Mesenchymal stem cell (in vitro differentiated cells and primary cell): ENCODE results near the gene KLHL17.
A peak's percentile ranks its signal among the peaks of the same experiment; 100 is the strongest.

ENCODE experiments used
- DNase-seq: peaks from one replicate; pipeline ENCODE4 v3.0.0-alpha.2; 2013
- H2AFZ ChIP-seq: one replicate; pipeline ENCODE4 v1.6.1; 2013; ENCODE audit warnings: low read depth, mild to moderate bottlenecking, control low read depth, inconsistent platforms, low read length, moderate library complexity
- H2AK5ac ChIP-seq: 2 replicates; pipeline ENCODE4 v1.6.1; 2013; ENCODE audit warnings: low read length, moderate library complexity, mild to moderate bottlenecking, inconsistent platforms; ENCODE audit not compliant: severe bottlenecking
- H2BK120ac ChIP-seq: one replicate; pipeline ENCODE4 v1.6.1; 2013; ENCODE audit warnings: low read depth, mild to moderate bottlenecking, inconsistent platforms, low read length, moderate library complexity
- H2BK12ac ChIP-seq, 2 experiments: one replicate each; pipeline ENCODE4 v1.6.1; 2013; ENCODE audit warnings: inconsistent platforms in 2 of 2, low read length in 2 of 2, mild to moderate bottlenecking in 2 of 2, moderate library complexity in 2 of 2, control low read depth in 1 of 2
- H2BK15ac ChIP-seq: one replicate; pipeline ENCODE4 v1.6.1; 2013; ENCODE audit warnings: mild to moderate bottlenecking, low read depth, inconsistent platforms; ENCODE audit not compliant: poor library complexity, severe bottlenecking
- H2BK5ac ChIP-seq: 2 replicates; pipeline ENCODE4 v1.6.1; 2013; ENCODE audit warnings: low read depth, mild to moderate bottlenecking, low read length, control low read depth, inconsistent platforms; ENCODE audit not compliant: poor library complexity, severe bottlenecking
- H3K14ac ChIP-seq, 2 experiments: one replicate each; pipeline ENCODE4 v1.6.1; 2013; ENCODE audit warnings: inconsistent platforms in 2 of 2, low read length in 2 of 2, control low read depth in 1 of 2, mild to moderate bottlenecking in 1 of 2, moderate library complexity in 1 of 2
- H3K18ac ChIP-seq, 2 experiments: one replicate each; pipeline ENCODE4 v1.6.1; 2013; ENCODE audit warnings: inconsistent platforms in 2 of 2, low read length in 2 of 2, control low read depth in 1 of 2, low read depth in 1 of 2, mild to moderate bottlenecking in 1 of 2
- H3K23ac ChIP-seq, 2 experiments: one replicate each; pipeline ENCODE4 v1.6.1; 2013; ENCODE audit warnings: inconsistent platforms in 2 of 2, low read length in 2 of 2, mild to moderate bottlenecking in 2 of 2, moderate library complexity in 2 of 2, control low read depth in 1 of 2
- H3K27ac ChIP-seq: 2 replicates; pipeline ENCODE4 v1.5.1; 2013; ENCODE audit warnings: mild to moderate bottlenecking, moderate library complexity, low read length, control low read depth, inconsistent platforms; ENCODE audit not compliant: poor library complexity, severe bottlenecking
- H3K27me3 ChIP-seq, 2 experiments: 2 replicates each; pipeline versions ENCODE4 v1.6.1 to v1.7.0; 2013; ENCODE audit warnings: low read length in 2 of 2, mild to moderate bottlenecking in 2 of 2, moderate library complexity in 2 of 2, control low read depth in 1 of 2, inconsistent platforms in 1 of 2; ENCODE audit not compliant: control insufficient read depth in 1 of 2, insufficient read depth in 1 of 2
- H3K36me3 ChIP-seq, 2 experiments: 2 replicates each; pipeline versions ENCODE4 v1.6.1 to v1.7.0; 2013; ENCODE audit warnings: low read length in 2 of 2, control low read depth in 1 of 2, inconsistent platforms in 1 of 2, low read depth in 1 of 2, mild to moderate bottlenecking in 1 of 2; ENCODE audit not compliant: insufficient read depth in 2 of 2, control insufficient read depth in 1 of 2
- H3K4ac ChIP-seq, 2 experiments: one replicate each; pipeline ENCODE4 v1.6.1; 2013; ENCODE audit warnings: inconsistent platforms in 2 of 2, low read length in 2 of 2, mild to moderate bottlenecking in 2 of 2, moderate library complexity in 2 of 2, control low read depth in 1 of 2, low read depth in 1 of 2
- H3K4me1 ChIP-seq: 2 replicates; pipeline ENCODE4 v1.6.1; 2013; ENCODE audit warnings: low read depth, low read length, control low read depth; ENCODE audit not compliant: control insufficient read depth, insufficient read depth
- H3K4me2 ChIP-seq: 2 replicates; pipeline ENCODE4 v1.6.1; 2013; ENCODE audit warnings: low read length, mild to moderate bottlenecking, inconsistent platforms; ENCODE audit not compliant: poor library complexity, severe bottlenecking
- H3K4me3 ChIP-seq, 2 experiments: 2 replicates each; pipeline versions ENCODE4 v1.5.1 to v1.7.0; 2013; ENCODE audit warnings: low read length in 2 of 2, mild to moderate bottlenecking in 2 of 2, control low read depth in 1 of 2, low read depth in 1 of 2; ENCODE audit not compliant: insufficient read depth in 1 of 2
- H3K79me1 ChIP-seq: replicated peaks from 2 replicates; pipeline ENCODE4 v1.6.1; 2013; ENCODE audit warnings: mild to moderate bottlenecking, control low read depth, low read length, inconsistent platforms; ENCODE audit not compliant: poor library complexity, severe bottlenecking
- H3K9ac ChIP-seq: 2 replicates; pipeline ENCODE4 v1.7.0; 2013; ENCODE audit warnings: mild to moderate bottlenecking, low read length, moderate library complexity
- H3K9me3 ChIP-seq: 2 replicates; pipeline ENCODE4 v1.7.0; 2013; ENCODE audit warnings: mild to moderate bottlenecking, low read length; ENCODE audit not compliant: control insufficient read depth
- H4K8ac ChIP-seq: one replicate; pipeline ENCODE4 v1.6.1; 2013; ENCODE audit warnings: inconsistent platforms, mild to moderate bottlenecking, low read length, moderate library complexity
- H4K91ac ChIP-seq: one replicate; pipeline ENCODE4 v1.6.1; 2013; ENCODE audit warnings: mild to moderate bottlenecking, low read length, inconsistent platforms
- WGBS: methylation state at CpG from one replicate; pipeline ENCODE4 v1.1.7; 2013; ENCODE audit warnings: mixed read lengths; 5-methylcytosine and 5-hydroxymethylcytosine counted together

The KLHL17 gene

DNA sequence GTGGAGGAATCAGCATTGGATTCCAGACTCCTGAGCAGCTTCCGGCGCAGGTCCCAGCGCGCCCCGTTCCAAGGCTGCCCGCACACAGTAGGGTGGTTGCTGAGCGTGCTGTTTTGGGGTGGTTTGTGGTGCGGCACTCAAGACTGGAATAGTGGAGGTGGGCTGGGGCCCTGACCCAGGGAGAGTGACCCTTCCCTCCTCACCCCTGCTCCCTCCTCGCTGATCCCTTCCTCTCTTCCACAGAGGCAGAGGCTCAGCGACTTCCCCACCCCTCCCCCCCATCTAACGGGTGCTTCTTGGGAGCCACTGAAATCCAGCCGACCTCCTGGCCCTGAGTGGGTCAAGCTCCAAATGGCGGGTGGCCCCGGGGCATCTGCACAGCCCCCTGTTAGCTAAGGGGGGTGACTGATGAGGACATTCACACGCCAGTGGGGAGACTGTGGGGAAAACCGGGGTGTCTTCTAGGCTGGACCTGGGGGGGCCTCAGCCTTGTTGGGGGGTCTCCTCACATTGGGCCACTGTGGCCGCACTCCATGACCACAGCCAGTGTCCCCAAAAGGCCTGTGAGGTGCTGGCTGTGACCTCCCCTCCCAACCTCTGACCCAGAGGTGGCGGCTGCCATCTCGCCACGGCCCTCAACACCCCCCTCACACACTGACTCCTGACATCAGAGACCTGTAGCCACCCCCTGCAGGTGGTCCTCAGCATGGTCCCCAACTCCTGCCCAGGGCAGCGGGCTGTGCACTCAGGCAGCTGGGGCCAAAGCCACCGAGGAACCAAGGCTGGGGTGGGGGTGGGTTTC is 43.4 kb downstream of the KLHL17 start:
- Histone ChIP-seq H3K79me1 (peaks cover 4% of the 10 kb centered on the region), H2BK120ac (no peak overlapping the region), H3K4me2 (no peak overlapping the region), H3K4me3 (no peak overlapping the region), H3K9me3 (no peaks in the 10 kb centered on the region), H4K8ac (no peak overlapping the region), H3K9ac (no peak overlapping the region), H3K18ac (peak overlapping the region in 1 of 2 experiments; percentile 10), H3K27me3 (peaks cover 0 to 76% of the 10 kb centered on the region in 2 experiments), H3K4ac (no peak overlapping the region), H3K23ac (no peak overlapping the region), H3K27ac (no peak overlapping the region), H3K14ac (no peak overlapping the region), H2BK15ac (no peak overlapping the region), H3K4me1 (peaks cover 52% of the 10 kb centered on the region), H2AFZ (no peak overlapping the region), H4K91ac (no peak overlapping the region), H2BK5ac (no peak overlapping the region), H2BK12ac (no peak overlapping the region), H3K36me3 (peaks cover 0 to 11% of the 10 kb centered on the region in 2 experiments), H2AK5ac (no peak overlapping the region)
- 87% methylated on average over 8 of the region's 22 CpGs for WGBS
- no peak for DNase-seq

DNA sequence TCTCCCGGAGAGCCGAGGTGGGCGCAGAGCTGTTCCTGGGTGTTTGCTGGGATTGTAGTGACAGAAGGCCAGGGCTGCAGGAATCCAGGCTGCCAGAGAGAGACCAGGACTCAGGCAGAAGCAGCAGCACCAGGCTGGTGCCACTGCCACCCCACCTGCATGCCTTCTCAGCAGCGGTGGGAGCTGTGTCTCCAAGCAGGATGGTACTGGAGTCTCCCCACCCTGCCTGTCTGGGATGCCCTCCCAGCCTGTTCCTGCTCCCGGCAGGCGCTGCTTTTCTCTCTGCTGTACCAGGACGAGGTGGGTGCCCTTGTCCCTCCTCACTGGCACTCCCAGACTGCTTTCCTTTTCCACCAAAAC is 44.0 kb downstream of the KLHL17 start:
- Histone ChIP-seq H3K23ac (no peak overlapping the region), H3K18ac (peak overlapping the region in 1 of 2 experiments; percentile 67), H3K4me2 (no peak overlapping the region), H3K9me3 (no peaks in the 10 kb centered on the region), H2BK15ac (no peak overlapping the region), H2BK5ac (no peak overlapping the region), H3K79me1 (peaks cover 4% of the 10 kb centered on the region), H3K27ac (no peak overlapping the region), H3K9ac (no peak overlapping the region), H3K4ac (no peak overlapping the region), H4K91ac (no peak overlapping the region), H4K8ac (no peak overlapping the region), H3K14ac (no peak overlapping the region), H3K36me3 (peaks cover 0 to 8% of the 10 kb centered on the region in 2 experiments), H2AFZ (no peak overlapping the region), H3K4me3 (no peak overlapping the region), H2AK5ac (no peak overlapping the region), H2BK12ac (no peak overlapping the region), H2BK120ac (no peak overlapping the region), H3K4me1 (peaks cover 46% of the 10 kb centered on the region), H3K27me3 (peaks cover 0 to 70% of the 10 kb centered on the region in 2 experiments)
- no peak for DNase-seq
- WGBS = 68% methylated on average over 7 of the region's 7 CpGs

DNA sequence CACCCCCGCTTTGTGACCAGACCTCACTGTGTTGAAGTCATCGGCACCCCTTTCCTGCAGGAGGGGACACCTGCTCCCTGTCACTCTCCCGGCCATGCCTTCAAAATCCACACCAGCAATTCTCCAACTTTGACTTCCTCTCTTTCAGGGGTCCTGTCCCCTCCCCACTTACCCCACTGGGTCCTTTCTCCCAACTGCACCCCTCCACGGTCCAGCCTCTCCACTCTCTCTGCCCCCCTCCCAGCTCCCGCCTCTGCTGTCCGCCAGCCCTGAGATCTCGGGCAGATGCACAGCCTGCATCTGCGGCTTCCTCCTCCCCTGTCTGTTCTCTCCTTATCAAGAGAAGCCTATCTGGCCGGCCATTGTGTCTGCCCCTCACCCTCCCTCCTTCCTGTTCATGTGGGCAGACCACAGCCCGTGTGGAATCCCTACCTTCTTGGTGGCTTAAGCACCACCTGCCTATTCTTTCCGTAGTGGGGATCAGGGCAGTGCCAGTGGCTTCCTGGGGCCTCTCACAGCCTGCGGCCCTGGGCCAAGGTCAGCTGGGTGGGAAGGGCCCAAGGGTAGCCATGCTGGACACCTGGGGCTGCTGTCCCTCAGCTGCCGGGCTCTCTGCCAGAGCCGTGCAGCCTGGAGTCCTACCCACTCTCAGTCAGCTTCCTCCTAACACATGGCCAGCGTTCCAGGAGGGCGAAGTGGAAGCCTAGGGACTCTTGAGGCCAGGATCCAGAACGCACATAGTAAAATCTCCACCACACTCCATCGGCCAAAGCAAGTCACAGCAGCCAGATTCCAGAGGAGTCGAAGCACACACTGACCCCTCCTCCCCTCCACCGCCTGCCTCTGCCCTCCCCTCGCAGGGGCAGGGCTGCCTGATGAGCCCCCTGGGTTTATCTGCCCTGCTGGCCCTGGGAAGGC is 44.7 kb downstream of the KLHL17 start:
- H3K14ac ChIP-seq = peak overlapping the region in 1 of 2 experiments; percentile 23
- no peak overlapping the region for H2BK5ac ChIP-seq
- peaks cover 41% of the 10 kb centered on the region for H3K4me1 ChIP-seq
- H4K91ac ChIP-seq = no peak overlapping the region
- H3K18ac ChIP-seq = peak overlapping the region; percentile 52 to 54
- H3K4ac ChIP-seq = peak overlapping the region in 1 of 2 experiments; percentile 81
- H3K27me3 ChIP-seq = peaks cover 0 to 68% of the 10 kb centered on the region in 2 experiments
- no peak overlapping the region for H2AK5ac ChIP-seq
- peak; percentile 61 for DNase-seq
- H2BK120ac ChIP-seq = no peak overlapping the region
- H2BK12ac ChIP-seq = peak overlapping the region in 1 of 2 experiments; percentile 32
- H3K4me2 ChIP-seq = no peak overlapping the region
- H4K8ac ChIP-seq = peak overlapping the region; percentile 59
- H2AFZ ChIP-seq = no peak overlapping the region
- no peak overlapping the region for H3K9ac ChIP-seq
- H3K4me3 ChIP-seq = no peak overlapping the region
- peaks cover 4% of the 10 kb centered on the region for H3K79me1 ChIP-seq
- peak overlapping the region; percentile 21 for H2BK15ac ChIP-seq
- no peaks in the 10 kb centered on the region for H3K9me3 ChIP-seq
- WGBS = 28% methylated on average over 18 of the region's 21 CpGs
- H3K23ac ChIP-seq = no peak overlapping the region
- H3K36me3 ChIP-seq = peaks cover 0 to 8% of the 10 kb centered on the region in 2 experiments
- H3K27ac ChIP-seq = no peak overlapping the region
